COR-L47 (cell line): Measurements from ENCODE around the gene RASAL1.

Experiments
- DNase-seq: peaks from one replicate; lab custom pipeline; 2025; lab: John Stamatoyannopoulos, UW

The RASAL1 gene

GRCh38 chr12:113096675-113097461 lies 38.7 kb downstream of the RASAL1 start:
- DNase-seq, result no peak

DNA sequence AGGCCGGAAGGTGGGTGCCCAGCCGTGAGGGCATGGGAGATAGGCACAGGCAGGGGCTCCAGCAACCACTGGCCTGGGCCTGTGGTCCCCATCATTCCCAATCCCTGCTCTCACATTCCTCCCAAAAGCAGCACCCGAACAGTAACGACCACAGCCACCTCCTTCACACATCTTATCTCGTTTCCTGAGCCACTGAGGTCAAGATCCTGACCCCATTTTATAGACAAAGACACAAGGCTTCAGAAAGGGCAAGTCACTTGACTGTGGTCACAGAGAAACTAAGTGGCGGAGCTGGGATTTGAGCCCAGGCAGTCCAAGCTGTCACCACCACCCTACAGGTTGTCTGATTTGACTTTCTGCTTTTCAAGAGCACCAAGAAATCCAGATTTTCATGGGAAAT lies 40.2 kb downstream of the RASAL1 start:
- DNase-seq, result no peak

DNA sequence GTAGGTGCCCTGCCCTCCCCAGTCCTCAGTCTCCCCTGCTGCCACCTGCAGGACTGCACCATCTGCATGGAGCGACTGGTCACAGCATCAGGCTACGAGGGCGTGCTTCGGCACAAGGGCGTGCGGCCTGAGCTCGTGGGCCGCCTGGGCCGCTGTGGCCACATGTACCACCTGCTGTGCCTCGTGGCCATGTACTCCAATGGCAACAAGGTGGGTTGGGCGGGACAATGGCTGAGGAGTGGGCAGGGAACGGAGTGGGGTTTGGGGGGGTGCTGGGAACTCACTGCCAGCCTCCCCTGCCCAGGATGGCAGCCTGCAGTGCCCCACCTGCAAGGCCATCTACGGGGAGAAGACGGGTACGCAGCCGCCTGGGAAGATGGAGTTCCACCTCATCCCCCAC lies 40.8 kb downstream of the RASAL1 start:
- DNase-seq, result no peak

- no peak for DNase-seq
Observed at GRCh38 chr12:113093409-113094101, 42.0 kb downstream of the RASAL1 start.

- no peak for DNase-seq
Observed at GRCh38 chr12:113092607-113093408, 42.8 kb downstream of the RASAL1 start.

DNA sequence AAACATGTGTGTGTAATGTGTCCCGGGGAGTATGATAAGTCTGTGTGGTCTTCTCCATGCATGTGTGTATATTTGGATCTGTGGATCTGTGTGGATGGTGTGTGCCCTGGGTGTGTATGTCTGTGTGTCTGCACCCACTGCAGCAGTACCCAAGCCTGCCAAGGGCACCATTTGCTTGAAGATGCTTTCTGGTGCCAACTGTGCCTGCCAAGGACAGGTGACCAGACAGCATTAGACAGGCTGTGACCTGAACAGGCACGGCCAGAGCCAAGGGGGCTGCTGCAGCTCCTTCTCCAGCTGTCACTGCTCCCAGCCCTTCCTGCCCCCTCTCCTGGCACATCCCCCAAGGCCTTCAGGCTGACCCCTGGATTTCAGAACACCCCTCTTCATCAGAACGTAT lies 44.1 kb downstream of the RASAL1 start:
- DNase-seq, result no peak

DNA sequence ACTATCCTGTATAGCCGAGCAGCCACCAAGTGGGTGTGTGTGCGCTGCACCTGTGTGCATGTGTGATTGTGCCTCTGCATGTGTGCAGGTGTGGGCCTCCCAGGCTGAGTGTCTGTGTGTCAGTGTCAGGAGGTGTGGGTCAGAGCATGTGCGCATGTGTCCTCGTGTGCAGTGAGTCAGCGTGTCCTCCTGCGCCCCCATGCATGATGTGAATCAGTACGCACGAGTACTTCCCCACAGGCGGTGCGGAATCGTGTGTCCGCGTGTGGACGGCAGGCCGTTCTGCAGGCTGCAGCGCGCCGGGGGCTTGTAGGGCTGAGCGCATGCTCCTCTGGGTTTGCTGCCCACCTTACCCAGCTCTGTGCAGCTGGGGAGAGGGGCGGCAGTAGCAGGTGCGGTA lies 44.8 kb downstream of the RASAL1 start:
- no peak for DNase-seq

- DNase-seq, result no peak
Observed at GRCh38 chr12:113089839-113090238, 45.7 kb downstream of the RASAL1 start.

DNA sequence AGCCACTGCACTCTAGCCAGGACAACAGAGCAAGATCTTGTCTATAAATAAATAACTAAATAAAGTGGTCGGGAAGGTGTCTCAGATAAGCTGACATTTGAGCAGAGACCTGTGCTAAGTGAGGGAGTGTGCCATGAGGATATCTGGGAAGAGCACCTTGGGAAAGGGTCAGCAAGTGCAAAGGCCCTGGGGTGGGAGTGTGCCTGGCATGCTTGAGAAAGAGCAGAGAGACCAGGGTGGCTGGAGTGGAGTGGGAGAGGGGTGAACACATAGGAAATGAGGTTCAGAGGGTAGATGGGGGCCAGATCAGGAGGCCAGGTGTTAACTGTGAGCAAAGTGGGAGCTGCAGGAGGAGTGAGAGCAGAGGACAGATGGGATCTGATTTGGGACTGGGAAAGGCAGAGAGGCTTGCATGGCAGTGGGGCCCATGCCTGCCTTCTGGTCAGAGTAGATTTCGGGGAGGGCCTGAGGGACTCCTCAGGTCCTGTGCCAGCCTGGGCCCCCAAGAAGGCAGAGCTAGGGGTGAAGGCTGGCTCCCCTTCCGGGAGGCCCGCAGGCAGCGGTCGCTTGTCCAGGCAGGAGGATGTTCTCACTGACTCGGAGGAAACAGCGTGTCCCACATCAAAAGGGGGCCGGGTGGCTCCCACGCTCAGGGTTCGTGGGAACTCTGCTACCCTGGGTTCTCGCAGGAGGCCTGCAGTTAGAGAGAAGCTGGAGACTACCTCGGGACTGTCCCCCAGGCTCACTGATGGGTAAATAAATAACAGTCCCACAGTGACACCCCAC lies 46.4 kb downstream of the RASAL1 start:
- no peak for DNase-seq

DNA sequence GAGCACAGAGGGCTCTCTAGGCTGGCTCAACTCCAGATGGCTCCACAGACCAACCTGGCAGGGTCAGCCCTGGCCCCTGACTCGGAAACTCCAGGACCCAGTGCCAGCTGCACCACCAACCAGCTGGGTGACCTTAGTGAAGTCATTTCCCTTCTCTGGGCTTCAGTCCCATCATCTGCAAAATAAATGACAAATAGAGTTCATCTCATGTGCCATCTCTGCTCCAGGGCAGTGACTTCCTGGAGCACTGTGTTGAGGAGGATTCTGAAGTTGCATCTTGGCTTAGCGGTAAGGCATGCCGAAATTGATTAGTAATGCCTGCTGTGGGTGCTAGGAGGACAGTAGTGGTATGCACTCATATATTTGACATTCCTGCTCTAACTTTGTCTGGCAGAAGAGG lies 47.5 kb downstream of the RASAL1 start:
- DNase-seq, result no peak

- DNase-seq, result no peak
Observed at GRCh38 chr12:113087193-113087592, 48.4 kb downstream of the RASAL1 start.

DNA sequence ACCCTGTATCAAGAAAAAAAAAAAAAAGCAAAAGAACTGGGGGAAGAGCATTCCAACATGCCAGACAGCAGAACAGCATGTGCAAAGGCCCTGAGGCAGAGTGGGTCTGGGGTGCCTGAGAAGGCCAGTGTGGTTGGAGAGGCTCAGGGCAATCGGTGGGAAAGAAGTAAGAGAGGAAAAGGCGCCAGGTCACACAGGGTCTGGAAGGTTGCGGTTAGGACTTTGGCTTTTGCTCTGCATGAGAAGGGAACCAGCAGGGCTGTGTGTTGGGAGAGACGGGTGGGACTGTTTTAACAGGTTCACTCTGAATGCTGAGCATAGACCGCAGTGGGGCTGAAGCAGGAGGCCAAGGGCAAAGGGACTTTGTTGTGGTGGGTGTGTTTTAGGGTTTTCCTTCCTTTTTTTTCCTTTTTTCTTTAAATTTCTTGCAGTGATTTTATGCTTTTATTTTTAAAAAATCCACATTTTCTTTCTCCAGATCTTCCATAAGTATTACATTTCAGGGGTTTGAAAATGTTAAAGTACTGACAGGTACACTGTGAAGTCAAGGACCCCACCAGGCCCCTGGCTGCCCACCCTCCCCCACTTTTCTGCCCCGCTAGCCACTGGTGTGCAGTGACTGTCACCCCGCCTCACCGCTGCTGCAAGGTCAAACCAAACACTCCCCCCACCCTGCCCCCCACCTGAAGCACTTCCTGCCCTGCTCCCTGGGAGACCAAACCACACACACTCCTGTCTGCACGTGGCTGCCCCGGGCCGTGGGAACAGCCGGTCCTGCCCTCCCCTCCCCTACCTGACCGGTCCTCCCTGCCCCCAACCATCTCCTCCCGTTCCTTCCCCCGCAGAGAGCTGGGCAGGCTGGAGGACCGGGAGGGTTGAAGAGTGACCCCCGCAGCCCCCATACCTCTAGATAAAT lies 49.1 kb downstream of the RASAL1 start:
- no peak for DNase-seq

DNA sequence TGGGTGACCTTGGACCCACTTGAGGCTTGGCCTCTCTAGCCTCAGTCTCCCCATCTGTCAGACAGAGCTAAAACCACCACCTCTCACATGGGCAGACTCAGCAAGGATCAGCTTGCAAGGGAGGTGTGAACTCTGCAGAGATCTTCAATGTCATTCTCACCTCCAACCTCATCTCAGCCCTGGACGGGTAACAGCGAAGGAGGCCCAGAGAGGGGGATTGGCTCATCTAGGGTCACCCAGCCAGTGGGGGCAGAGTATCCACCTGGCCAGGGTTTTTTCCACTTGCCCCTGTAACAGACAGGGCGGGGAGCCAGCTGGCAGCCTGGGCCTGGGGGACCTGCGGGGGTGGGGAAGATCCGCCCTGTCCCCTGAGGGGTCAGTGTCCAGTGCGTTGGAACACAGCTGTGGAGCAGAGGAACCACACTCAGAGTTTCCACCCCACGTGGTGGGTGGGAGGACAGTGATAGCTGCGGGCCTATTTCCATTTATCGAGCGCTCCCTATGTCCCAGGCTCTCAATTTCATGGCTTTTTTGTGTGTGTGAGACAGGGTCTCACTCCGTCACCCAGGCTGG lies 51.6 kb downstream of the RASAL1 start:
- DNase-seq, result no peak

- no peak for DNase-seq
Observed at GRCh38 chr12:113082486-113083148, 52.9 kb downstream of the RASAL1 start.

DNA sequence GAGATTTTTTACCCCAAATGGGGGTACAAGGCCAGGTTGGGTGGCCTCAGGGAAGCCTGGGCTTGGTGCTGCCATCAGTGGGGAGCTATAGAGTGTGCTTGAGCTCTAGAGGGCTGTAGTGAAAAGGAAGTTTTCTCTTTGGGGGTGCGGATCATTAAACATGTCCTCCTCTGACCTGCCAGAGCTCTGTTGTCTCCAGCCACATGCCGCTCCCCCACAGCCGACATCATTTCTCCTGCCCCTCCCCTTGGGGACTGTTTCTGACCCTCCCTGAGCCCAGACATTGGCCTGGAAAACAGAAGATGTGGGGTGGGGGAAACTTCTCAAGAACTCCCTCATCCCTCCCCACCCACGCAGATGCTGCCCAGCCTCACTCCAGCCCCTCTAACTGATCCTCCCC lies 53.7 kb downstream of the RASAL1 start:
- DNase-seq, result no peak

DNA sequence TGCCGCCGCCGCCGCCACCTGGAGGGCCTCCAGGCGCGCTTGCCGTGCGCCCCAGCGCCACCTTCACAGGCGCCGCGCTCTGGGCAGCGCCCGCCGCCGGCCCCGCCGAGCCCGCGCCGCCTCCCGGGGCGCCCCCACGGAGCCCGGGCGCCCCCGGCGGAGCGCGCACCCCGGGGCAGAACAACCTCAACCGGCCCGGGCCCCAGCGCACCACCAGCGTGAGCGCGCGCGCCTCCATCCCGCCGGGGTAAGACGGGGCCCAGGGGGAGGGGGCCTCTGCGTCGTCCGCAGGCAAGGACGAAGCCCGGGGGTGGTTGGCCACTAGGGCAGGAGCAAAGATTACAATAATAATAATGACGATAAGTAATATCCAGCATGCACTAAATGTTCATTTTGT lies 57.7 kb downstream of the RASAL1 start:
- DNase-seq, result no peak

DNA sequence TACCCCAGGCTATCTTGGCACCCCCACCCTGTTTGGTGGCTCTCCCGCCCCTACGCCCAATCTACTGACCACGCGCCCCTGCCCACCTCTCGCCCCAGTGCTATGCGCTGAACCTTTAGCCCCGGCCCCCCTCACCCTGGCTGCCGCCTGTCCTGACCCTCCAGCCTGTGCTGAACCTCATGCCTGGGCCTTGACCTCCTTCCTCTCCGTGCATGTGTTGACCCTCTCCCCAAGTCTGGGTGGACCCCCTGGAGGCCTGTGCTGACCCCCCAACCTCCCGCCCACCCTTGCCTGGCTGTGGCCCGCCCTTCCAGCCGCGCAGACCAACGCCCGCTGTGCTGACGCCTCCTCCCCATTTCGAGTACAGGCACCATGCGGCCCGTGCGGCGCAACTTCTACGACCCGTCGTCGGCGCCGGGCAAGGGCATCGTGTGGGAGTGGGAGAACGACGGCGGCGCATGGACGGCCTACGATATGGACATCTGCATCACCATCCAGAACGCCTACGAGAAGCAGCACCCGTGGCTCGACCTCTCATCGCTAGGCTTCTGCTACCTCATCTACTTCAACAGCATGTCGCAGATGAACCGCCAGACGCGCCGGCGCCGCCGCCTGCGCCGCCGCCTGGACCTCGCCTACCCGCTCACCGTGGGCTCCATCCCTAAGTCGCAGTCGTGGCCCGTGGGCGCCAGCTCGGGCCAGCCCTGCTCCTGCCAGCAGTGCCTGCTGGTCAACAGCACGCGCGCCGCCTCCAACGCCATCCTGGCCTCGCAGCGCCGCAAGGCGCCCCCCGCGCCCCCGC lies 58.3 kb downstream of the RASAL1 start:
- no peak for DNase-seq

DNA sequence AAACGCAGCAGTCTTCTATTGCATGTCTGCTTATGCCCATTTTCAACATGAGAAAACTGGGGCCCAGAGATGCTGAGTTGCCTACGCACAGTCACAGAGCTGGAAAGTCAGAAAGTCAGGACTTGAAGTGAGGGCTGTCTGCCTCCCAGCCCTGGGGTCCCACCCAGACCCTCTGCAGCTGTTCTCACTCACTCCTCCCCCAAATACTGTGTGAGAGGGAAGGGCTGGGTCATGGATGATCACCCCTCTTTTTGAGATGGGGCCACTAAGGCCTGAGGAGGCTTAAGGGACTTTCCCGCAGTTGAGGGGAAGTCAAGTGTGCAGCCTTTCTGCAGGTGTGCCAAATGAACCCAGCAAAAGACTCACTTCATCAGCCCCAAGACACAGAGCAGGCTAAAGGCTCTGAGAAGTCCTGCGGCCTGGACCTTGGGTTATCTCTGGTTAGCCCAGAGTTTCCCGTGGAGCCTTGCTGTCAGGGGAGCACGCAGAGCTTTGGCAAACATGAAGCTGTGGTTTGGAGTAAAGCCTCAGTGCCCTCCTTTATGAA lies 60.4 kb downstream of the RASAL1 start:
- no peak for DNase-seq

DNA sequence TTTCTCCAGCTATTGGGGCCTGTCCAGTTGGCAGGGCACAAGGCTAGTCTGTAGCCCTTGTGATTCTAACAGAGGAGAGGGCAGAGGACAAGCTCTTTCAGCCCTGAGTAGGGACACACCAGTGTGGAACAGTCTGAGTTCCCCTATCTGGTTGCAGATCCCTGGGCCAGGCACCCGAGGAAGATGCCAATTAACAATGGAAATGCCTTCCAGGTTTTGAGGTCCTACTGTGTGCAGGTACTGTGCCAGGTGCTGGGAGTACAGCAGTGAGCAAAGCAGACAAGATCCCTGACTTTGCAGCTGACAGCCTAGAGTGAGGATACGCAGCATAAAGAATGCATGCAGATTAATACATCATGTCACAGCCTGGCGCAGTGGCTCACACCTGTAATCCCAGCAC lies 62.0 kb downstream of the RASAL1 start:
- no peak for DNase-seq
